Activated CD8-positive, alpha-beta memory T cell treated with anti-CD3 and anti-CD28 coated beads, Interleukin-2, amount 50 U/mL, for 24 hours (primary cell): ENCODE measurements around the gene ZCWPW1.

Experiments used
- DNase-seq: peaks from one replicate; pipeline ENCODE4 v3.0.0-alpha.2; 2020; ENCODE audit errors: extremely low read depth

The ZCWPW1 gene, protein sequence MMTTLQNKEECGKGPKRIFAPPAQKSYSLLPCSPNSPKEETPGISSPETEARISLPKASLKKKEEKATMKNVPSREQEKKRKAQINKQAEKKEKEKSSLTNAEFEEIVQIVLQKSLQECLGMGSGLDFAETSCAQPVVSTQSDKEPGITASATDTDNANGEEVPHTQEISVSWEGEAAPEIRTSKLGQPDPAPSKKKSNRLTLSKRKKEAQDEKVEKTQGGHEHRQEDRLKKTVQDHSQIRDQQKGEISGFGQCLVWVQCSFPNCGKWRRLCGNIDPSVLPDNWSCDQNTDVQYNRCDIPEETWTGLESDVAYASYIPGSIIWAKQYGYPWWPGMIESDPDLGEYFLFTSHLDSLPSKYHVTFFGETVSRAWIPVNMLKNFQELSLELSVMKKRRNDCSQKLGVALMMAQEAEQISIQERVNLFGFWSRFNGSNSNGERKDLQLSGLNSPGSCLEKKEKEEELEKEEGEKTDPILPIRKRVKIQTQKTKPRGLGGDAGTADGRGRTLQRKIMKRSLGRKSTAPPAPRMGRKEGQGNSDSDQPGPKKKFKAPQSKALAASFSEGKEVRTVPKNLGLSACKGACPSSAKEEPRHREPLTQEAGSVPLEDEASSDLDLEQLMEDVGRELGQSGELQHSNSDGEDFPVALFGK

DNA sequence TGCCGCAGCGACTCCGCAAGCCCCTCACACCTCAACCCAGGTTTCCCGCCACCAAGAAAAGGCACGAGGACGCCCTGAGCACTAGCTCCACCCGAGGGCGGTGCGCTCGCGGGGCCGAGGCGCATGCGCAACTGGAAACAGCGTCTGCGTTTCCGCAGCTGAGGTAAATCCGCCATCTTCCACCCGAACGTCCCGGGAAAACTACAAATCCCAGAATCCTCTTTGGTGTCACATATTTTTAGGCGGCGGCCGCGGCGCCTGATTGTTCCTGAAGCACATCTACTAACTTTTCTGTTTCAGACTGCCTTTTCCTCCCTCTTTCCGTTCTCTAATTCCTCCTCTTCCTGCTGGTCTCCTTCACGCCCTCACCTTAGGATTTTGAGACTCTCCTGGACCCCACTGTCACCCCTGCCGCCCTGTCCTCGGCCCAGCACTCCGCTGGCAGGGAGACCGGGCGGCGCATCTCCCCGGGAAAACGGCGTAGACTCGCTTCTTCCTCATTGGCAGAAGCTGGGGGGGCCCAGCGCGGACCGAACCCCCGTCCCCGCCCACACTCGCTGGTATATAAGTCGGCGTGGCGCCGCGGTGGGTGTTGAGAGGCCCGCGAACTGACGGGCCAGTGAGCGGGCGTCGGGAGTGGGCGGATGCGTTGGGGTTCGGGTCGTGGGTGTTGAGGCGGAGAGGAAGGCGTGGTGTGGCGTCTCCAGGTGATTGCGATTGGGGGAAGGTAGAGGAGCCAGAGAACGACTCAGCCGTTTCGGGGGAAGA is at the start of gene ZCWPW1:
Gene ZCWPW1 (minus strand): TSS at position 505 of the 768 bp plus-strand sequence. CDS start 8,054 bp downstream, outside the sequence.
- peak; percentile 92 for DNase-seq

GRCh38 chr7:100477871-100478267 is 49.4 kb upstream of the ZCWPW1 start:
- DNase-seq = no peak

GRCh38 chr7:100476903-100477870 is 48.7 kb upstream of the ZCWPW1 start:
- DNase-seq = no peak

- no peak for DNase-seq
Observed at GRCh38 chr7:100476101-100476780, 47.7 kb upstream of the ZCWPW1 start.

DNA sequence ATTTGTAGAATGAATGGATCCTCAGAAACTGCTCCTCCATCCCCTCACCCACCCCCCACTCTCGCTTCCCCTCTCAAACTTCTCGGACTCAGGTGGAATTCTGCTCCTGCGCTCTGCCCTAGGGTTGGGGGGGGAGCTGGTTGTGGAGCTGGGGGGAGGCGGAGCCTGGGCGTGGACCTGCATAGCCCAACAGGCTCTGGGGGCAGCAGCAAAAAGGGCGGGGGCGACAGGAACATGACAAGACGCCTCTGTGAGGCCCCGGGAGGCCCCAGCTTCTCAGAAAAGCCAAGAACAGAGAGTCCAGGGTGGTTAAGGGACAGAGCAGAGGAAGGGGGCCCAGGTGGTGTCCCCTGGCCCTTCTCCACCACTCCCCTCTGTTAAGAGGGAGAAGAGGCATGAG is 47.0 kb upstream of the ZCWPW1 start:
- DNase-seq = no peak

DNA sequence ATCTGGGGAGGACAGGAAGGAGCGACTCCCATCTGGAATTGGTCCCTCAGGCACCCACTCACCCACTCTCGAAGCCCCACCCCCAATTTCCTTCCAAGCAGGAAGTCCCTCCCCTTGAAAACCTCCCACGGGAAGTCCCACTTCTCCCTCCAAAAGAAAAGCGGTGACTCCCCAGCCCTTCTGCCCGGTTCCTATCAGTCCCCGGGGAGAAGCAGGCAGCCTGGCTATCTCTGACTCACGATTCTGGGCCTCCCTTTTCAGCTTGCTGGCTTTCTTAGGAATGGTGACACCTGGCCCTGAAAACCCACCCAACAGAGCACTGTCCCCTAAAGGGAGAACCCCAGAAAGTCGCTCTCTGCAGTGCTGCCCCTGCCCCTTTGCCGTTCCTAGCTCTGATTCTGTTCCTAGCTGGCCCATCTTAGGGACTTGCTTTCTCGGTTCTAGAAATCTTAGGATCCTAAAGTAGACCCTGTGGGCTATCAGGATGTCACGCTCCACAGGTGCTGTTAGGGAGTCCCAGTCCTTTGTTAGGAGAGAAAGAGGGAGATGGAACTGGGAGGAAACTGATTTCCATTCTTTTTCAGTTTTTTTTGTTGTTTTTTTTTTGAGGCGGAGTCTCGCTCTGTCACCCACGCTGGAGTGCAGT is 44.5 kb upstream of the ZCWPW1 start:
- DNase-seq = no peak

DNA sequence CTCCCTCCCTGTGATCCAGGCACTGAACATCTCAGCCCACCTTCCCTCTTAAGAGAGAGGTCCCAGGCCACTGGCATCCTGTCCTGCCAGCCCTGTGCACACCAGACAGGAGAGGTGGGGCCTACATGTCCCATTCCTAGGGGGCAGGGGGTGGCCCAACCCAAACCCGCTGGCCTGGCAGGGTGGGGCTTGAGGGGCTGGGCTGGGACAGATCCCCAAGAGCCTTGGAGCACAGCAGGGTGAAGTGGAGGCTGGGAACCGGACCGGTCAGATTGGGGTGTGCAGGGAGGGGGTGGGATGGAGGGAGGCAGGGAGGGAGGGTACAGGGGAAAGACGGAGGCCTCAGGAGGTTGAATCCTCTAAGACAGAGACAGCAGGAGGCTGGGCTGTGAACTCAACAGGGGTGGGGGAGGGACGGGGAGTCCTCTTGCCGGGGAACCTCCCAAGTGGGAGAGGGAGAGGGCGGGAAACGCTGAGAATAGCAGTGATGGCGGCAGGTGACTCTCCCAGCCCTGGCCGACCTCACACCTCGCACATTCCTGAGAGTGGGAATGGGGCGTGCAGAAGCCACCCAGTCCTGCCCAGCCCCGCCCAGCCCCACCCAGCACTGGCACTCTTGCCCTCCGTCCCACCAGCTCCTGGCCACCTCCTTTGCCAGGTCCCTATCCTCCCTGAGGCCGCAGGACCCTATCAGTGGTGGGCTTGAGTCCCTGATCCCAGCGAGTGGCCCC is 43.8 kb upstream of the ZCWPW1 start:
- DNase-seq = no peak

GRCh38 chr7:100471021-100471420 is 42.5 kb upstream of the ZCWPW1 start:
- DNase-seq = no peak

DNA sequence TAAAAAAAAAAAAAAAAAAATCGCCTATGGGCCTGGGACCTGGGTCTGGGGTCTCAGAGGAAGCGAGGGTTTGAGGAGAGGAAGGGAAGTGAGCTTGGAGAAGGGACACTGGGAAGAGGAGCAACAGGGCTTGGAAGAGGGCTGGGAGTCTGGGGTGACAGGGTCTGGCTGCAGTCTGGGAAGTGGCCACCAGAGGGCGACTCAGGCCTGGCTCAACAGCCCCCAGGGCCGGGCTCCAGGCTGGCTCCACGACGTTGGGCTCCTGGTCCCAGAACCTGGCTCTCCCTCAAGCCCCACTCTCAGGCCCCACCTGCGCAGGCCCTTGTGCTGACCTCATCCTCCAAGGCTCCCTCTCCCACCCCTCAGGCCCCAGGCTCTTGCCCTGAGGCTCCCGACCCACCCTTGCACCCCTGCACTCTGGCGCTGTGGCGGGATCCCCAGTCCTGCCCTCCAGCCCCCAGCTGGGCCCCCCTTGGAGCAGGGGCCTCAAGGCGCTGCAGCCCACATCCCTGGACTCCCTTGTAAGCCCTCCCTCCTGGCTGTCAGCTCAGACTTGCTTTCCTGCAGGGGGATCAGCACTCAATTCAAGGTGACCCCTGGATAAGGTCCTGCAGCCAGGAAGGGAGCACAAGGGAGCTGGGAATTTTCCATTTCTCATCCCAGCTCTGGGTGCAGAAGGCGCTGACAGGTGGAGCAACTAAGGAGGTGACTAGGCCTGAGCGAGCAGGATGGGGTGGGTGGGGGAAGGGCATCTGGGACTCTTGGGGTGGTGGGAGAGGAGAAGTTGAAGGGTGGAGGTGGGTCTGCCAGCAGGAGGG is 40.9 kb upstream of the ZCWPW1 start:
- DNase-seq = peak; percentile 58

DNA sequence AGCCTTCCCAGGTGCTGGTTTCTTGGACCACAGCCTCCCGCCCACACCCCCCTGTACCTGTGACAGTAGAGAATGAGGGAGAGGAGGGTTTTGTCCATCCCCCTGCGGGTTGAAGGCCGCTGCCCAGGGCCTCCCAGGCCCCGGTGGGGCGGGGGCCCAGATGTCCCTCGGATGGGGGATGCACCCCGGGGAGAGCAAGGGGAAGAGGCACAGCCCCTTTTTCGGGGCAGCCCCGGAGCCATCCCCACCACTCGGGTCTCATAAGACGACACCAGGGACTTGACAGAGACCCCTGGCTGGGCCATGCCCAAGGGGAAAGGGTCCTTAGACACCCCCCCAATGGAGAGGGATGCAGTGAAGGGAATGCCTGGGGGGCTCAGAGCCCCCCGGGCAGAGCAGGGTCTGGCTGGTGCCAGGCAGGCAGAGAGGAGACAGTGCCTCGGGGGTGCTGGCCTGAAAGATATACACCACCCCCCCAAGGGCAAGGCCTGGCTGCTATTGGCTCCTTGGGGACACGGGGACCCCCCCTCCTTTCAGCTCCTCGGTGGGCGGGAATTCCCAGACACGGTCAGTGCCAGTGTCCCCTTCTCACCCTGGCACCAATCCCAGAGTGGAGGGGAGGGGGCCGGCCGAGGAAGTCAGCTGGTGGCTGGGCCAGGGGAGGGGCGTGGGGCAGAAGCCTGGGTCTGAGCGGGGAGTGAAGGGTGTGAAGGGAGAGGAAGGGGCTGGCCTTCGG is 39.3 kb upstream of the ZCWPW1 start:
- no peak for DNase-seq

DNA sequence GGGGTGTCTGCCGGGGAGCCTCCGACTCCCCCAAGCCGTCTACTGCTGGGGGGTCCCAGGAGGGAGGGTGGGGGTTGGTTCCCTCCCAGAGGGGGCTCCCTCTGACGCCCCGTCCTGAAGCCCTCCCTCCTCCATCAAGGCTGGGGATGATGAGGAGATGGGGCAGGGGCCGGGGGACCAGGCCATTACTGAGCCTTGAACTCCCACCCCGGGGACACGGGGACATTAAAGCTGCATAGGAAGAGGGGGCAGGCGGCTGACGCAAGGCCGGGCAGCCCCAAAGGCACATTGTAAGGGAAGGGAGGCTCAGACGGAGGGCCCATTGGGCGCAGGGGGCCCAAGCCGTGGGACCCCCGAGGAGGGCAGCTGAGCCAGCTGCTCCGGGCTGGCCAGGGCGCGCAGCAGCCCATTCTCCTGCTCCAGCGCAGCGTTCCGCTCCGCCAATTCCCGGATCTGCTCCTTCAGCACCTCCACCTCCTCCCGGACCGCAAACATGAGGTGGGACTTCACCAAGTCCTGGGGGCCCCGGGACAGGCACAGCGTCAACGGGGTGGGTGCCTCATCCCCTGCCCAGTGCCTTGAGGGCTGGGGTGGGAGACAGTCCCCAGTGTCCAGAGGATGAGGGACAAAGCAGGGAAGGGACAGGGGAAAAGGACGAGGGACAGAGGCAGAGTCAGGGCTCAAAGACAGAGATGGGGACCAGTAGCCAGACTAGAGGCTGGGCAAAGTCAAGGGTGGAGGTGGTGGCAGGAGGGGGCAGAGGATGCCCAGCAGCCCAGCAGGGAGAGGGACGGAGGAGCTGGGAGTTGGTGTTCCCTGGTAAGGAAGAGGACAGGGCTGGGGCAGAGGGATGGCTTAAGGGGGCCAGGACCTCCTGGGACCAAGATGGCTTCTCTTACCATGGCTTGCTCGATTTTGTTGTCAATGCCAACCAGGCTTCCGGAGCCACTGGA is 38.4 kb upstream of the ZCWPW1 start:
- no peak for DNase-seq

DNA sequence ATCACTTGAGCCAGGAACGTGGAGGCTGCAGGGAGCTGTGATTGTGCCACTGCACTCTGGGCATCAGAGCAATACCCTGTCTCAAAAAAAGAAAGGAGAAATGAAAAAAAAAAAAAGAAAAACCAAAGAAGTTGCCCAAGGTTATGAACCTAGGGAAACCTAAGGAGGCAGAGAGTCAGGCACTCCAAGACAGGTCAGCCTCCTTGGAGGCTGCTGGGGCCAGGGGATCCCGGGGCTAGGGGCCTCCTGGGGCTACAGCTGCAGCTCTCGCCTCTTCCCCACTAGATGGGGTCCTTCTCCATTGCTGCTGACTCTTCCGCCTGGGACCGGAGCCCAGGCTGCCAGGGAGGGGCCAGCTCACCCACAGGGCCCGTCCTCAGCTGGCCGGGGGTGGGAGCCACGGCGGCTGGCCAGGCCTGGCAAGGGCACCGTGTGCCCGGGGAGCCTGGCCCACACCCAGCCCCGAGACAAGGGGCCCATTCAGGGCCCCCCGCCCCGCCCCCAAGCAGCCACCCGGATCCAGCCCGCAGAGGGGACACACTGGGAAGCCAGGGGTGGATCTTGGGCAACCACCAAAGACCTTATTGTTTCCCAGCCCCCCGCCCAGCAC is 37.3 kb upstream of the ZCWPW1 start:
- no peak for DNase-seq

DNA sequence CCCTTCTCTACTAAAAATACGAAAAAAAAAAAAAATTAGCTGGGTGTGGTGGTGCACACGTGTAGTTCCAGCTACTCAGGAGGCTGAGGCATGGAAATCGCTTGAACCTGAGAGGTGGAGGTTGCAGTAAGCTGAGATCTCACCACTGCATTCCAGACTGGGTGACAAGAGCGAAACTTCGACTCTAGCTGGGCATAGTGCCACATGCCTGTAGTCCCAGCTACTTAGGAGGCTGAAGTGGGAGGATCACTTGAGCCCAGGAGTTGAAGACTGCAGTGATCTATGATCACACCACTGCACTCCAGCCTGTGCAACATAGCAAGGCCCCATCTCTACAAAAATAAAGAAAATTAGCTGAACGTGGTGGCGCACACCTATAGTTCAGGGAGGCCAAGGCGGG is 36.8 kb upstream of the ZCWPW1 start:
- DNase-seq = no peak

DNA sequence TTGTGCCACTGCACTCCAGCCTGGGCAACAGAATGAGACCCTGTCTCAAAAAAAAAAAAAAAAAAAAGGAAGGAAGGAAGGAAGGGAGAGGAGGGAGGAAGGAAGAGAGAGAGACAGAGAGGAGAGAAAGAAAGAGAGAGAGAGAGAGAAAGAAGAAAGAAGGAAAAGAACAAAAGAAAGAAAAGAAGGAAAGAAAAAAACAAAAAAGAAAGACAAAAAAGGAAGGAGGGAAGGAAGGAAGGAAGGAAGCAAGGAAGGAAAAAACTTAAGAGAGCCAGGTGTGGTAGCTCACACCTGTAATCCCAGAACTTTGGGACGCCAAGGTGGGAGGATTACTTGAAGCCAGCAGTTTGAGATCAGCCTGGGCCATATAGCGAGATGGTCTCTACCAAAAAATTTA is 36.3 kb upstream of the ZCWPW1 start:
- no peak for DNase-seq

DNA sequence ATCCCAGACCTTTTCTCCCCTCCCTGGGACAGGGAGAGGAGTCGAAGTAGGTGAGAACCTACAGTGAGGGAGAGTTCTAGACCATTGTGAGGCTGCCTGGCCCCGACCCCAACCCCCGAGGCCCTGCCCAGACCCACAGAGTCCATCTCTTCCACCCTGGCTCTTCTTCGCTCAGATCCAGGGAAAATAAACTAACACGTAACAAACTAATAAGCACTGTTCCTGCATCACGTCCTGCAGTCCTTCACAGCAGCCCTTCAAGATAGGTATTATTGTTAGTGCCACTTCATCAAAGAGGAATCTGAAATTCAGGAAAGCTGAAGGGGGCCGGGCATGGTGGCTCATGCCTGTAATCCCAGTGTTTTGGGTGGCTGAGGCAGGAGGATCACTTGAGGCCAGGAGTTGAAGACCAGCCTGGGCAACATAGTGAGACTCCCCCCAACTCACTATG is 35.7 kb upstream of the ZCWPW1 start, which contains the start of gene SPACDR:
Gene SPACDR (minus strand): TSS at position 51 of the 451 bp plus-strand sequence. CDS start 235 bp downstream, outside the sequence.
- no peak for DNase-seq

DNA sequence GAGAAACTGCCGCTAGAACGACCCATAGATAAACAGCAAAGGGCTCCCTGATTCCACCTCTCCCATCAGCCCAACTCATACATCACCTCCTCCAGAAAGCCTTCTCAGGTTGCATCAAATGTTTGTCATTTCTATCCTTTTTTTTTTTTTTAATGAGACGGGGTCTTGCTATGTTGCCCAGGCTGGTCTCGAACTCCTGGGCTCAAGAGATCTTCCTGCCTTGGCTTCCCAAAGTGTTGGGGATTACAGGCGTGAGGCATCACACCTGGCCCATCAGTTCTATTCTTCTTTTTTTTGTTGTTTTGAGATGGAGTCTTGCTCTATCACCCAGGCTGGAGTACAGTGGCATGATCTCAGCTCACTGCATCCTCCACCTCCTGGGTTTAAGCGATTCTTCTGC is 28.5 kb upstream of the ZCWPW1 start:
- DNase-seq = no peak
